Prostate gland (tissue), 2 donors: ENCODE measurements around the gene MYO7B. TPM values are rescaled to one million over a fixed set of nuclear protein-coding genes. Genes with fewer than 3 reads are reported as not detected.

Source experiments
- DNase-seq: peaks from one replicate; pipeline ENCODE4 v3.0.0-alpha.2; 2019; ENCODE audit warnings: low spot score
- H3K27ac ChIP-seq, 2 donors: fragments of 200-600 bp; sonication (generic); 2 replicates each; pipeline ENCODE4 v1.5.1; 2017 to 2019
- H3K27me3 ChIP-seq: fragments of 200-600 bp; sonication (generic); replicated peaks from 2 replicates; pipeline ENCODE4 v1.5.1; 2019; ENCODE audit not compliant: insufficient read depth
- H3K36me3 ChIP-seq, 2 donors: fragments of 200-600 bp; sonication (generic); 1 replicate in 1 of 2; 2 replicates in 1 of 2; pipeline versions ENCODE4 v1.5.1 to v1.8.1; 2017 to 2019
- H3K4me1 ChIP-seq: fragments of 200-600 bp; sonication (generic); replicated peaks from 2 replicates; pipeline ENCODE4 v1.5.1; 2019
- H3K4me3 ChIP-seq, 2 donors: fragments of 200-600 bp; sonication (generic); 2 replicates each; pipeline ENCODE4 v1.5.1; 2017 to 2019
- H3K9me3 ChIP-seq: fragments of 200-600 bp; sonication (generic); 2 replicates; pipeline ENCODE4 v1.5.1; 2017
- CTCF ChIP-seq, 4 experiments: fragments of 200-600 bp in 2 of 4; fragments of 450-650 bp in 2 of 4; sonication (generic) in 2 of 4; IDR thresholded peaks; 1 replicate in 3 of 4; 2 replicates in 1 of 4; pipeline ENCODE4 v1.5.1; 2016 to 2019; ENCODE audit warnings: antibody characterized with exemption in 4 of 4, mild to moderate bottlenecking in 2 of 4, moderate library complexity in 2 of 4
- POLR2A ChIP-seq: fragments of 450-650 bp; IDR thresholded peaks from one replicate; pipeline ENCODE4 v1.6.1; 2016; ENCODE audit warnings: antibody characterized with exemption, mild to moderate bottlenecking
- POLR2AphosphoS5 ChIP-seq: sonication (generic); formaldehyde crosslinking; IDR thresholded peaks from one replicate; pipeline ENCODE4 v1.6.1; 2017; ENCODE audit warnings: antibody characterized with exemption
- WGBS: methylation state at CpG from one replicate; pipeline ENCODE4 v1.1.5; 2018; 5-methylcytosine and 5-hydroxymethylcytosine counted together
- intact Hi-C: fragments of 100-400 bp; cut with DNase I; formaldehyde crosslinking; loops from one replicate; pipeline ENCODE4 v1.14.2; 2022
- total RNA-seq, 2 donors: library from RNA; depleted of rRNA; stranded (reverse); fragments of >200 nt; gene quantifications; one replicate each; pipeline ENCODE4 v1.1.0, GENCODE V29; 2016

The MYO7B gene
- total RNA-seq, 2 donors from 2014 or later = 1.4 TPM; not detected in 1

- Histone ChIP-seq H3K4me1 (peaks cover 2% of the 10 kb centered on the region), H3K36me3 (no peaks in the 10 kb centered on the region), H3K4me3 (no peak overlapping the region), H3K27ac (no peak overlapping the region), H3K27me3 (no peaks in the 10 kb centered on the region), H3K9me3 (no peaks in the 10 kb centered on the region)
- no peak for DNase-seq
- TF ChIP-seq POLR2AphosphoS5 (no peak), CTCF (IDR thresholded peaks at IDR 0.05) (no peak), POLR2A (no peak)
- 83% methylated on average over 16 of the region's 16 CpGs for WGBS
- intact Hi-C loops = no loop called here
These were observed 118.1 kb downstream of the MYO7B start for GRCh38 chr2:127653421-127654083.

GRCh38 chr2:127654084-127654837 lies 118.8 kb downstream of the MYO7B start:
- H3K4me3 ChIP-seq = no peak overlapping the region
- no peaks in the 10 kb centered on the region for H3K9me3 ChIP-seq
- no peak overlapping the region for H3K27ac ChIP-seq
- H3K36me3 ChIP-seq = no peaks in the 10 kb centered on the region
- DNase-seq = no peak
- H3K27me3 ChIP-seq = no peaks in the 10 kb centered on the region
- TF ChIP-seq CTCF (IDR thresholded peaks at IDR 0.05) = no peak
- TF ChIP-seq POLR2AphosphoS5 = no peak
- no peak for TF ChIP-seq POLR2A
- no peaks in the 10 kb centered on the region for H3K4me1 ChIP-seq
- WGBS = 89% methylated on average over 24 of the region's 24 CpGs
- intact Hi-C loops = no loop called here

GRCh38 chr2:127654838-127655175 lies 119.3 kb downstream of the MYO7B start:
- no peak overlapping the region for H3K4me3 ChIP-seq
- DNase-seq = no peak
- no peaks in the 10 kb centered on the region for H3K27me3 ChIP-seq
- intact Hi-C loops = no loop called here
- 92% methylated on average over 8 of the region's 8 CpGs for WGBS
- no peaks in the 10 kb centered on the region for H3K36me3 ChIP-seq
- no peaks in the 10 kb centered on the region for H3K4me1 ChIP-seq
- H3K27ac ChIP-seq = no peak overlapping the region
- no peaks in the 10 kb centered on the region for H3K9me3 ChIP-seq
- no peak for TF ChIP-seq CTCF (IDR thresholded peaks at IDR 0.05)
- no peak for TF ChIP-seq POLR2AphosphoS5
- TF ChIP-seq POLR2A = no peak

GRCh38 chr2:127655209-127656073 lies 120.0 kb downstream of the MYO7B start:
- Histone ChIP-seq H3K27me3 (no peaks in the 10 kb centered on the region), H3K27ac (no peak overlapping the region), H3K4me3 (no peak overlapping the region), H3K9me3 (no peaks in the 10 kb centered on the region), H3K4me1 (no peaks in the 10 kb centered on the region), H3K36me3 (no peaks in the 10 kb centered on the region)
- TF ChIP-seq POLR2AphosphoS5 (no peak), POLR2A (no peak), CTCF (IDR thresholded peaks at IDR 0.05) (no peak)
- no peak for DNase-seq
- WGBS = 68% methylated on average over 16 of the region's 16 CpGs
- intact Hi-C loops = no loop called here
